ENCODE data around the gene PPP5C. TPM values are rescaled to one million over a fixed set of nuclear protein-coding genes. Genes with fewer than 3 reads are reported as not detected.

The PPP5C gene
- total and polyA plus RNA-seq, 2 of the 13 experiments (the other 11 are each of a cell fraction or from before 2014, with no cell fraction given) = 41.6 to 67.9 TPM

- in situ Hi-C loops (cut with HindIII; ENCODE audit: extremely low pct_ligation_motif_present, low pct_unique_long_range_greater_than_20kb) = no loop called here
- FAIRE-seq (no peak), DNase-seq (ENCODE audit: low spot score) (no peak), ATAC-seq (no peak)
- intact Hi-C loops (cut with micrococcal nuclease; ENCODE audit: unreplicated experiment) = no loop called here
- peaks cover 9 to 29% of the 10 kb centered on the region in 2 experiments for H3K36me3 ChIP-seq (replicated peaks in 1 of 2; ENCODE audit: control insufficient read depth in 1 of 2, insufficient read depth in 2 of 2, low read length in 2 of 2)
- no peak overlapping the region for H2AFZ ChIP-seq (ENCODE audit: low read length)
- H3K4me2 ChIP-seq (ENCODE audit: low read depth, low read length) = peak overlapping the region; percentile 14; the same call in 1 of the 2 replicates
- H3K79me2 ChIP-seq (ENCODE audit: insufficient read depth, low read length) = peaks cover 42% of the 10 kb centered on the region
- CTCF ChIA-PET (ENCODE audit: low intra/inter-chr PET ratio, low total read pairs) = no interaction called here
- peaks cover 73% of the 10 kb centered on the region for H3K4me1 ChIP-seq (ENCODE audit: insufficient read depth, low read length)
- 89% methylated on average over 4 of the region's 8 CpGs for WGBS (ENCODE audit: low lambda C conversion rate)
- H4K20me1 ChIP-seq (ENCODE audit: insufficient read depth, low read length) = no peaks in the 10 kb centered on the region
- BruUV-seq (replicated peaks) = no TSS peak
- POLR2A ChIA-PET = no interaction called here
- H3K27ac ChIP-seq (ENCODE audit: extremely low read length, insufficient read depth, low read length) = peak overlapping the region; percentile 34
- no peak overlapping the region; a peak in 1 of 6 replicates for H3K4me3 ChIP-seq (replicated peaks in 1 of 3; ENCODE audit: insufficient read depth in 1 of 3, low read depth in 2 of 3, low read length in 3 of 3)
- H3K9ac ChIP-seq (ENCODE audit: insufficient read depth, low read depth, low read length) = peak overlapping the region; percentile 43; the same call in 1 of the 2 replicates
- H3K27me3 ChIP-seq (ENCODE audit: control insufficient read depth in 1 of 2, insufficient read depth in 2 of 2, low read length in 2 of 2) = no peaks in the 10 kb centered on the region; a peak in 1 of 5 replicates
- H3K9me3 ChIP-seq (ENCODE audit: low read length) = no peaks in the 10 kb centered on the region
- TF ChIP-seq ZNF687 (CRISPR knock-in tag; IDR thresholded peaks at IDR 0.05) (peak; percentile 95), ZNF253 (CRISPR knock-in tag; IDR thresholded peaks at IDR 0.05; ENCODE audit: borderline replicate concordance) (no peak), ZFX (CRISPR knock-in tag; IDR thresholded peaks at IDR 0.05; ENCODE audit: low read depth) (peak; percentile 55; the same call in 1 of the 2 replicates), KLF12 (CRISPR knock-in tag; IDR thresholded peaks at IDR 0.05; ENCODE audit: borderline replicate concordance) (no peak), TFDP1 (CRISPR knock-in tag; IDR thresholded peaks at IDR 0.05; ENCODE audit: borderline replicate concordance) (peak; percentile 42; the same call in 1 of the 2 replicates), FOXA1 (IDR thresholded peaks at IDR 0.05) (no peak), FOXA1 (CRISPR knock-in tag; IDR thresholded peaks at IDR 0.05) (no peak), GABPA (IDR thresholded peaks at IDR 0.05; ENCODE audit: low read depth, low read length) (no peak), GABPA (CRISPR knock-in tag; IDR thresholded peaks at IDR 0.05; ENCODE audit: low read depth) (peak; percentile 35; the same call in 1 of the 2 replicates), MLLT10 (CRISPR knock-in tag; IDR thresholded peaks at IDR 0.05) (no peak), GABPB1 (CRISPR knock-in tag; IDR thresholded peaks at IDR 0.05) (peak; percentile 31; the same call in 1 of the 2 replicates), ZNF543 (CRISPR knock-in tag; IDR thresholded peaks at IDR 0.05) (no peak), MAX (IDR thresholded peaks at IDR 0.05) (peak; percentile 77), IRX3 (CRISPR knock-in tag; IDR thresholded peaks at IDR 0.05; ENCODE audit: borderline replicate concordance, low read depth) (no peak), ZSCAN9 (CRISPR knock-in tag; IDR thresholded peaks at IDR 0.05; ENCODE audit: borderline replicate concordance) (no peak), RNF219 (CRISPR knock-in tag; IDR thresholded peaks at IDR 0.05) (no peak), KDM2A (CRISPR knock-in tag; IDR thresholded peaks at IDR 0.05; ENCODE audit: borderline replicate concordance, low read depth) (peak; percentile 33; the same call in 1 of the 2 replicates), MYC (CRISPR knock-in tag; IDR thresholded peaks at IDR 0.05; ENCODE audit: borderline replicate concordance) (peak; percentile 47; the same call in 1 of the 2 replicates), ZNF256 (CRISPR knock-in tag; conservative IDR thresholded peaks at IDR 0.05) (no peak)
Measured at GRCh38 chr19:46350758-46351159, 3.9 kb downstream of the PPP5C start.
